Trophoblast cell (in vitro differentiated cells and primary cell): ENCODE data around the gene ATF6.

ENCODE experiments used
- DNase-seq, 2 donors: peaks; one replicate each; pipeline ENCODE4 v3.0.0-alpha.2; 2016
- H2AFZ ChIP-seq: 2 replicates; pipeline ENCODE4 v1.6.1; 2013; ENCODE audit warnings: low read length, moderate library complexity, mild to moderate bottlenecking; ENCODE audit not compliant: insufficient read depth, poor library complexity
- H2AK5ac ChIP-seq: 2 replicates; pipeline ENCODE4 v1.6.1; 2013; ENCODE audit warnings: mild to moderate bottlenecking, low read length
- H2BK120ac ChIP-seq: 2 replicates; pipeline ENCODE4 v1.6.1; 2013; ENCODE audit warnings: low read length, mild to moderate bottlenecking, moderate library complexity; ENCODE audit not compliant: insufficient read depth, poor library complexity
- H2BK12ac ChIP-seq: 2 replicates; pipeline ENCODE4 v1.6.1; 2013; ENCODE audit warnings: mild to moderate bottlenecking, low read length, moderate library complexity
- H2BK5ac ChIP-seq: 2 replicates; pipeline ENCODE4 v1.6.1; 2013; ENCODE audit warnings: low read length, low read depth, moderate library complexity, mild to moderate bottlenecking; ENCODE audit not compliant: poor library complexity
- H3K14ac ChIP-seq: 2 replicates; pipeline ENCODE4 v1.6.1; 2013; ENCODE audit warnings: mild to moderate bottlenecking, low read length
- H3K18ac ChIP-seq: 2 replicates; pipeline ENCODE4 v1.6.1; 2013; ENCODE audit warnings: mild to moderate bottlenecking, low read length
- H3K23ac ChIP-seq: 2 replicates; pipeline ENCODE4 v1.6.1; 2013; ENCODE audit warnings: low read length
- H3K27ac ChIP-seq: 2 replicates; pipeline ENCODE4 v1.5.1; 2013; ENCODE audit warnings: low read depth, mild to moderate bottlenecking, inconsistent platforms, low read length, moderate library complexity
- H3K27me3 ChIP-seq: 2 replicates; pipeline ENCODE4 v1.6.1; 2013; ENCODE audit warnings: inconsistent platforms, mild to moderate bottlenecking, low read length, moderate library complexity; ENCODE audit not compliant: insufficient read depth
- H3K36me3 ChIP-seq, 2 experiments: 1 replicate in 1 of 2; 2 replicates in 1 of 2; pipeline ENCODE4 v1.6.1; 2013; ENCODE audit warnings: low read length in 2 of 2, mild to moderate bottlenecking in 2 of 2, moderate library complexity in 1 of 2; ENCODE audit not compliant: insufficient read depth in 2 of 2, control insufficient read depth in 1 of 2
- H3K4ac ChIP-seq: 2 replicates; pipeline ENCODE4 v1.6.1; 2013; ENCODE audit warnings: low read depth, mild to moderate bottlenecking, low read length, moderate library complexity
- H3K4me1 ChIP-seq, 2 experiments: 1 replicate in 1 of 2; 2 replicates in 1 of 2; pipeline ENCODE4 v1.6.1; 2013; ENCODE audit warnings: low read length in 2 of 2, mild to moderate bottlenecking in 2 of 2, moderate library complexity in 1 of 2; ENCODE audit not compliant: insufficient read depth in 2 of 2, control insufficient read depth in 1 of 2
- H3K4me2 ChIP-seq: 2 replicates; pipeline ENCODE4 v1.6.1; 2013; ENCODE audit warnings: inconsistent platforms, mild to moderate bottlenecking, low read length, moderate library complexity
- H3K4me3 ChIP-seq: 2 replicates; pipeline ENCODE4 v1.5.1; 2013; ENCODE audit warnings: mild to moderate bottlenecking, low read depth, low read length, inconsistent platforms
- H3K79me1 ChIP-seq: one replicate; pipeline ENCODE4 v1.6.1; 2013; ENCODE audit warnings: low read length
- H3K79me2 ChIP-seq: 2 replicates; pipeline ENCODE4 v1.6.1; 2013; ENCODE audit warnings: low read length, mild to moderate bottlenecking; ENCODE audit not compliant: control insufficient read depth, insufficient read depth, poor library complexity
- H3K9ac ChIP-seq: 2 replicates; pipeline ENCODE4 v1.6.1; 2013; ENCODE audit warnings: mild to moderate bottlenecking, low read length
- H3K9me3 ChIP-seq: 2 replicates; pipeline ENCODE4 v1.6.1; 2013; ENCODE audit warnings: low read depth, mild to moderate bottlenecking, control low read depth, inconsistent platforms, low read length; ENCODE audit not compliant: insufficient read depth
- H4K12ac ChIP-seq: 2 replicates; pipeline ENCODE4 v1.6.1; 2013; ENCODE audit warnings: low read depth, mild to moderate bottlenecking, low read length, moderate library complexity
- H4K8ac ChIP-seq: 2 replicates; pipeline ENCODE4 v1.6.1; 2013; ENCODE audit warnings: low read depth, mild to moderate bottlenecking, low read length, moderate library complexity
- H4K91ac ChIP-seq: one replicate; pipeline ENCODE4 v1.6.1; 2013; ENCODE audit warnings: low read depth, mild to moderate bottlenecking, low read length, moderate library complexity
- WGBS: extraction: QIAGEN DNeasy Blood & Tissue Kit; methylation state at CpG from one replicate; pipeline ENCODE4 v1.1.7; 2013; ENCODE audit warnings: missing lambda C conversion rate; ENCODE audit not compliant: insufficient read length, insufficient coverage; ENCODE audit errors: extremely low coverage; 5-methylcytosine and 5-hydroxymethylcytosine counted together

Gene ATF6

GRCh38 chr1:161849518-161849917, 83.4 kb downstream of the ATF6 start:
- H2AFZ ChIP-seq: no peak overlapping the region
- no peak overlapping the region for H2BK12ac ChIP-seq
- H3K27ac ChIP-seq: no peak overlapping the region
- H3K4ac ChIP-seq: no peak overlapping the region
- no peak overlapping the region for H4K12ac ChIP-seq
- H4K8ac ChIP-seq: no peak overlapping the region
- H3K79me1 ChIP-seq: no peaks in the 10 kb centered on the region
- no peak overlapping the region for H4K91ac ChIP-seq
- H3K4me3 ChIP-seq: no peak overlapping the region
- no peak overlapping the region for H2AK5ac ChIP-seq
- H2BK5ac ChIP-seq: no peak overlapping the region
- no peaks in the 10 kb centered on the region for H3K79me2 ChIP-seq
- H3K9ac ChIP-seq: no peak overlapping the region
- no peak overlapping the region for H3K4me2 ChIP-seq
- no peaks in the 10 kb centered on the region for H3K9me3 ChIP-seq
- H3K27me3 ChIP-seq: no peaks in the 10 kb centered on the region
- no peaks in the 10 kb centered on the region for H3K4me1 ChIP-seq
- H3K18ac ChIP-seq: no peak overlapping the region
- H3K23ac ChIP-seq: no peak overlapping the region
- no peak for DNase-seq
- peaks cover 2 to 3% of the 10 kb centered on the region in 2 experiments for H3K36me3 ChIP-seq
- no peak overlapping the region for H2BK120ac ChIP-seq
- no peak overlapping the region for H3K14ac ChIP-seq

- DNase-seq: no peak
- Histone ChIP-seq H4K12ac (no peak overlapping the region), H3K27me3 (no peaks in the 10 kb centered on the region), H3K23ac (no peak overlapping the region), H3K14ac (no peak overlapping the region), H2BK12ac (no peak overlapping the region), H3K9me3 (no peaks in the 10 kb centered on the region), H3K79me1 (no peaks in the 10 kb centered on the region), H3K27ac (no peak overlapping the region), H3K4me3 (no peak overlapping the region), H3K18ac (no peak overlapping the region), H3K4me1 (no peaks in the 10 kb centered on the region), H3K79me2 (no peaks in the 10 kb centered on the region), H2BK120ac (no peak overlapping the region), H4K91ac (no peak overlapping the region), H3K9ac (no peak overlapping the region), H3K4ac (no peak overlapping the region), H2AK5ac (no peak overlapping the region), H2AFZ (no peak overlapping the region), H3K4me2 (no peak overlapping the region), H3K36me3 (peaks cover 2 to 3% of the 10 kb centered on the region in 2 experiments), H2BK5ac (no peak overlapping the region), H4K8ac (no peak overlapping the region)
- no CpG with 5 or more reads among the region's 1 CpG for WGBS
Measured at GRCh38 chr1:161855260-161855659, 89.1 kb downstream of the ATF6 start.

- H4K8ac ChIP-seq: no peak overlapping the region
- no peak overlapping the region for H2AK5ac ChIP-seq
- DNase-seq: no peak
- no CpG with 5 or more reads among the region's 1 CpG for WGBS
- H3K14ac ChIP-seq: no peak overlapping the region
- no peak overlapping the region for H3K18ac ChIP-seq
- no peaks in the 10 kb centered on the region for H3K27me3 ChIP-seq
- H3K4me1 ChIP-seq: no peaks in the 10 kb centered on the region
- H2BK120ac ChIP-seq: no peak overlapping the region
- no peak overlapping the region for H2AFZ ChIP-seq
- H3K27ac ChIP-seq: no peak overlapping the region
- H4K12ac ChIP-seq: no peak overlapping the region
- no peak overlapping the region for H2BK5ac ChIP-seq
- no peak overlapping the region for H2BK12ac ChIP-seq
- no peaks in the 10 kb centered on the region for H3K79me1 ChIP-seq
- no peak overlapping the region for H3K4me2 ChIP-seq
- no peaks in the 10 kb centered on the region for H3K79me2 ChIP-seq
- peaks cover 0 to under 1% of the 10 kb centered on the region in 2 experiments for H3K36me3 ChIP-seq
- H3K9ac ChIP-seq: no peak overlapping the region
- H3K4ac ChIP-seq: no peak overlapping the region
- H4K91ac ChIP-seq: no peak overlapping the region
- no peak overlapping the region for H3K23ac ChIP-seq
- H3K4me3 ChIP-seq: no peak overlapping the region
- no peaks in the 10 kb centered on the region for H3K9me3 ChIP-seq
Measured at GRCh38 chr1:161858271-161858670, 92.2 kb downstream of the ATF6 start.

GRCh38 chr1:161863549-161863948, 97.4 kb downstream of the ATF6 start:
- no peak overlapping the region for H3K4me2 ChIP-seq
- H3K23ac ChIP-seq: no peak overlapping the region
- no peaks in the 10 kb centered on the region for H3K9me3 ChIP-seq
- H3K4me3 ChIP-seq: no peak overlapping the region
- no peaks in the 10 kb centered on the region for H3K27me3 ChIP-seq
- no peaks in the 10 kb centered on the region for H3K36me3 ChIP-seq
- no peak overlapping the region for H3K18ac ChIP-seq
- H3K79me1 ChIP-seq: no peaks in the 10 kb centered on the region
- H4K8ac ChIP-seq: no peak overlapping the region
- DNase-seq: no peak
- no peaks in the 10 kb centered on the region for H3K4me1 ChIP-seq
- no peak overlapping the region for H4K12ac ChIP-seq
- no peak overlapping the region for H4K91ac ChIP-seq
- no peak overlapping the region for H3K9ac ChIP-seq
- H3K79me2 ChIP-seq: no peaks in the 10 kb centered on the region
- H2BK120ac ChIP-seq: no peak overlapping the region
- no peak overlapping the region for H3K27ac ChIP-seq
- no peak overlapping the region for H2BK12ac ChIP-seq
- no peak overlapping the region for H3K4ac ChIP-seq
- H2AK5ac ChIP-seq: no peak overlapping the region
- no peak overlapping the region for H3K14ac ChIP-seq
- no peak overlapping the region for H2BK5ac ChIP-seq
- no peak overlapping the region for H2AFZ ChIP-seq

GRCh38 chr1:161864577-161864976, 98.5 kb downstream of the ATF6 start:
- Histone ChIP-seq H3K4me3 (no peak overlapping the region), H2BK120ac (no peak overlapping the region), H3K79me2 (no peaks in the 10 kb centered on the region), H3K14ac (no peak overlapping the region), H2BK12ac (no peak overlapping the region), H3K4me2 (no peak overlapping the region), H3K23ac (no peak overlapping the region), H3K9me3 (no peaks in the 10 kb centered on the region), H4K12ac (no peak overlapping the region), H3K4ac (no peak overlapping the region), H3K18ac (no peak overlapping the region), H3K36me3 (no peaks in the 10 kb centered on the region), H3K9ac (no peak overlapping the region), H3K27ac (no peak overlapping the region), H3K79me1 (no peaks in the 10 kb centered on the region), H3K27me3 (no peaks in the 10 kb centered on the region), H4K91ac (no peak overlapping the region), H2AK5ac (no peak overlapping the region), H2BK5ac (no peak overlapping the region), H4K8ac (no peak overlapping the region), H3K4me1 (no peaks in the 10 kb centered on the region), H2AFZ (no peak overlapping the region)
- WGBS: no CpG with 5 or more reads among the region's 1 CpG
- no peak for DNase-seq
